ENCODE data around the gene TLN1.

Gene TLN1

DNA sequence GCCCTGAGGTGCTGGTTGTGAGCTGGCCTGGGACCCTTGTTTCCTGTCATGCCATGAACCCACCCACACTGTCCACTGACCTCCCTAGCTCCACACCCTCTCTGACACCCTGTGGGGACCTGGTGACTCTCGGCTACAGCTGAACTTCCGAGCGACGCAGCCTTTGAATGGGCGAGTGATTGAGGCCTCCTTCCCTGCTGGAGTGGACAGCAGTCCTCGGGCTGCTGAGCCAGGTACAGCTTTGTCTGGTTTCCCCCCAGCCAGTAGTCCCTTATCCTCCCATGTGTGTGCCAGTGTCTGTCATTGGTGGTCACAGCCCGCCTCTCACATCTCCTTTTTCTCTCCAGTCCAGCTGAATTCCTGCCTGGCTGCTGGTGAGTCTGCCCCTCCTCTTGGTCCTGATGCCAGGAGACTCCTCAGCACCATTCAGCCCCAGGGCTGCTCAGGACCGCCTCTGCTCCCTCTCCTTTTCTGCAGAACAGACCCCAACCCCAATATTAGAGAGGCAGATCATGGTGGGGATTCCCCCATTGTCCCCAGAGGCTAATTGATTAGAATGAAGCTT lies 52.1 kb downstream of the TLN1 start:
- no peaks in the 10 kb centered on the region for H3K36me3 ChIP-seq (ENCODE audit: control insufficient read depth in 2 of 2, insufficient read depth in 2 of 2, low read length in 2 of 2)
- no peak overlapping the region for H3K4me3 ChIP-seq (ENCODE audit: low read length in 2 of 2)
- no peak overlapping the region for H3K9ac ChIP-seq (ENCODE audit: low read depth in 1 of 2, low read length in 2 of 2)
- H3K27ac ChIP-seq (ENCODE audit: low read depth in 2 of 2, low read length in 2 of 2), result no peak overlapping the region
- H3K9me3 ChIP-seq (ENCODE audit: control insufficient read depth in 2 of 2, low read length in 2 of 2), result no peaks in the 10 kb centered on the region
- H3K4me1 ChIP-seq (ENCODE audit: control insufficient read depth in 2 of 2, insufficient read depth in 2 of 2, low read length in 2 of 2), result peaks cover 0 to 6% of the 10 kb centered on the region in 2 donors
- no peaks in the 10 kb centered on the region for H3K27me3 ChIP-seq (ENCODE audit: control insufficient read depth in 2 of 2, insufficient read depth in 2 of 2, low read length in 2 of 2)

DNA sequence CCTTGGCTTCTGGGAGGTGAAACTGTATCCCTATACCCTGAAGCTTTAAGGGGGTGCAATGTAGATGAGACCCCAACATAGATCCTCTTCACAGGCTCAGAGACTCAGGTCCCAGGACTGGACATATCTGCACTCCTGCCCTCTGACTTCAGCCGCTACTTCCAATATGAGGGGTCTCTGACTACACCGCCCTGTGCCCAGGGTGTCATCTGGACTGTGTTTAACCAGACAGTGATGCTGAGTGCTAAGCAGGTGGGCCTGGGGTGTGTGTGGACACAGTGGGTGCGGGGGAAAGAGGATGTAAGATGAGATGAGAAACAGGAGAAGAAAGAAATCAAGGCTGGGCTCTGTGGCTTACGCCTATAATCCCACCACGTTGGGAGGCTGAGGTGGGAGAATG lies 52.9 kb downstream of the TLN1 start:
- Histone ChIP-seq H3K4me3 (ENCODE audit: low read length in 2 of 2) (no peak overlapping the region), H3K4me1 (ENCODE audit: control insufficient read depth in 2 of 2, insufficient read depth in 2 of 2, low read length in 2 of 2) (peaks cover 0 to 6% of the 10 kb centered on the region in 2 donors), H3K9ac (ENCODE audit: low read depth in 1 of 2, low read length in 2 of 2) (no peak overlapping the region), H3K27me3 (ENCODE audit: control insufficient read depth in 2 of 2, insufficient read depth in 2 of 2, low read length in 2 of 2) (no peaks in the 10 kb centered on the region), H3K9me3 (ENCODE audit: control insufficient read depth in 2 of 2, low read length in 2 of 2) (no peaks in the 10 kb centered on the region), H3K27ac (ENCODE audit: low read depth in 2 of 2, low read length in 2 of 2) (no peak overlapping the region), H3K36me3 (ENCODE audit: control insufficient read depth in 2 of 2, insufficient read depth in 2 of 2, low read length in 2 of 2) (no peaks in the 10 kb centered on the region)

DNA sequence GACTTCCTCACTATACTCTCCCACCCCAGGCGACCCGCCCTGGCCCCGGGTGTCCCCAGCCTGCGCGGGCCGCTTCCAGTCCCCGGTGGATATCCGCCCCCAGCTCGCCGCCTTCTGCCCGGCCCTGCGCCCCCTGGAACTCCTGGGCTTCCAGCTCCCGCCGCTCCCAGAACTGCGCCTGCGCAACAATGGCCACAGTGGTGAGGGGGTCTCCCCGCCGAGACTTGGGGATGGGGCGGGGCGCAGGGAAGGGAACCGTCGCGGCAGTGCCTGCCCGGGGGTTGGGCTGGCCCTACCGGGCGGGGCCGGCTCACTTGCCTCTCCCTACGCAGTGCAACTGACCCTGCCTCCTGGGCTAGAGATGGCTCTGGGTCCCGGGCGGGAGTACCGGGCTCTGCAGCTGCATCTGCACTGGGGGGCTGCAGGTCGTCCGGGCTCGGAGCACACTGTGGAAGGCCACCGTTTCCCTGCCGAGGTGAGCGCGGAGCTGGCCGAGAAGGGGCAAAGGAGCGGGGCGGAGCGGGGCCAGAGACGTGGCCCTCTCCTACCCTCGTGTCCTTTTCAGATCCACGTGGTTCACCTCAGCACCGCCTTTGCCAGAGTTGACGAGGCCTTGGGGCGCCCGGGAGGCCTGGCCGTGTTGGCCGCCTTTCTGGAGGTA lies 56.1 kb downstream of the TLN1 start:
- no peaks in the 10 kb centered on the region for H3K9me3 ChIP-seq (ENCODE audit: control insufficient read depth in 2 of 2, low read length in 2 of 2)
- H3K9ac ChIP-seq (ENCODE audit: low read depth in 1 of 2, low read length in 2 of 2), result peak overlapping the region; percentile 45 to 47
- peak overlapping the region in 1 of 2 donors; percentile 16 for H3K27ac ChIP-seq (ENCODE audit: low read depth in 2 of 2, low read length in 2 of 2)

DNA sequence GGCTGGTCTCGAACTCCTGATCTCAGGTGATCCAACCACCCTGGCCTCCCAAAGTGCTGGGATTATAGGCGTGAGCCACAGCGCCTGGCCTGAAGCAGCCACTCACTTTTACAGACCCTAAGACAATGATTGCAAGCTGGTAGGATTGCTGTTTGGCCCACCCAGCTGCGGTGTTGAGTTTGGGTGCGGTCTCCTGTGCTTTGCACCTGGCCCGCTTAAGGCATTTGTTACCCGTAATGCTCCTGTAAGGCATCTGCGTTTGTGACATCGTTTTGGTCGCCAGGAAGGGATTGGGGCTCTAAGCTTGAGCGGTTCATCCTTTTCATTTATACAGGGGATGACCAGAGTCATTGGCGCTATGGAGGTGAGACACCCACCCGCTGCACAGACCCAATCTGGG lies 56.8 kb downstream of the TLN1 start:
- H3K36me3 ChIP-seq (ENCODE audit: control insufficient read depth in 2 of 2, insufficient read depth in 2 of 2, low read length in 2 of 2), result no peaks in the 10 kb centered on the region
- H3K27ac ChIP-seq (ENCODE audit: low read depth in 2 of 2, low read length in 2 of 2), result peak overlapping the region in 1 of 2 donors; percentile 16
- no peaks in the 10 kb centered on the region for H3K27me3 ChIP-seq (ENCODE audit: control insufficient read depth in 2 of 2, insufficient read depth in 2 of 2, low read length in 2 of 2)
- H3K9me3 ChIP-seq (ENCODE audit: control insufficient read depth in 2 of 2, low read length in 2 of 2), result no peaks in the 10 kb centered on the region
- H3K4me3 ChIP-seq (ENCODE audit: low read length in 2 of 2), result peak overlapping the region; percentile 60 to 62
- H3K4me1 ChIP-seq (ENCODE audit: control insufficient read depth in 2 of 2, insufficient read depth in 2 of 2, low read length in 2 of 2), result peaks cover 4 to 6% of the 10 kb centered on the region in 2 donors
- peak overlapping the region in 1 of 2 donors; percentile 45 for H3K9ac ChIP-seq (ENCODE audit: low read depth in 1 of 2, low read length in 2 of 2)

More for the DNA sequence above, 56.1 kb downstream of the TLN1 start:
- peaks cover 2 to 6% of the 10 kb centered on the region in 2 donors for H3K4me1 ChIP-seq (ENCODE audit: control insufficient read depth in 2 of 2, insufficient read depth in 2 of 2, low read length in 2 of 2)
- no peaks in the 10 kb centered on the region for H3K36me3 ChIP-seq (ENCODE audit: control insufficient read depth in 2 of 2, insufficient read depth in 2 of 2, low read length in 2 of 2)
- peak overlapping the region; percentile 60 to 62 for H3K4me3 ChIP-seq (ENCODE audit: low read length in 2 of 2)
- H3K27me3 ChIP-seq (ENCODE audit: control insufficient read depth in 2 of 2, insufficient read depth in 2 of 2, low read length in 2 of 2), result no peaks in the 10 kb centered on the region

DNA sequence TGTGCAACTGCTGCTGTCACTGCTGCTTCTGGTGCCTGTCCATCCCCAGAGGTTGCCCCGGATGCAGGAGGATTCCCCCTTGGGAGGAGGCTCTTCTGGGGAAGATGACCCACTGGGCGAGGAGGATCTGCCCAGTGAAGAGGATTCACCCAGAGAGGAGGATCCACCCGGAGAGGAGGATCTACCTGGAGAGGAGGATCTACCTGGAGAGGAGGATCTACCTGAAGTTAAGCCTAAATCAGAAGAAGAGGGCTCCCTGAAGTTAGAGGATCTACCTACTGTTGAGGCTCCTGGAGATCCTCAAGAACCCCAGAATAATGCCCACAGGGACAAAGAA lies 58.0 kb downstream of the TLN1 start:
- no peak overlapping the region for H3K9ac ChIP-seq (ENCODE audit: low read depth in 1 of 2, low read length in 2 of 2)
- H3K4me1 ChIP-seq (ENCODE audit: control insufficient read depth in 2 of 2, insufficient read depth in 2 of 2, low read length in 2 of 2), result peaks cover 8 to 14% of the 10 kb centered on the region in 2 donors
- no peaks in the 10 kb centered on the region for H3K36me3 ChIP-seq (ENCODE audit: control insufficient read depth in 2 of 2, insufficient read depth in 2 of 2, low read length in 2 of 2)
- H3K4me3 ChIP-seq (ENCODE audit: low read length in 2 of 2), result no peak overlapping the region
- no peaks in the 10 kb centered on the region for H3K9me3 ChIP-seq (ENCODE audit: control insufficient read depth in 2 of 2, low read length in 2 of 2)
- H3K27ac ChIP-seq (ENCODE audit: low read depth in 2 of 2, low read length in 2 of 2), result no peak overlapping the region
- H3K27me3 ChIP-seq (ENCODE audit: control insufficient read depth in 2 of 2, insufficient read depth in 2 of 2, low read length in 2 of 2), result no peaks in the 10 kb centered on the region

DNA sequence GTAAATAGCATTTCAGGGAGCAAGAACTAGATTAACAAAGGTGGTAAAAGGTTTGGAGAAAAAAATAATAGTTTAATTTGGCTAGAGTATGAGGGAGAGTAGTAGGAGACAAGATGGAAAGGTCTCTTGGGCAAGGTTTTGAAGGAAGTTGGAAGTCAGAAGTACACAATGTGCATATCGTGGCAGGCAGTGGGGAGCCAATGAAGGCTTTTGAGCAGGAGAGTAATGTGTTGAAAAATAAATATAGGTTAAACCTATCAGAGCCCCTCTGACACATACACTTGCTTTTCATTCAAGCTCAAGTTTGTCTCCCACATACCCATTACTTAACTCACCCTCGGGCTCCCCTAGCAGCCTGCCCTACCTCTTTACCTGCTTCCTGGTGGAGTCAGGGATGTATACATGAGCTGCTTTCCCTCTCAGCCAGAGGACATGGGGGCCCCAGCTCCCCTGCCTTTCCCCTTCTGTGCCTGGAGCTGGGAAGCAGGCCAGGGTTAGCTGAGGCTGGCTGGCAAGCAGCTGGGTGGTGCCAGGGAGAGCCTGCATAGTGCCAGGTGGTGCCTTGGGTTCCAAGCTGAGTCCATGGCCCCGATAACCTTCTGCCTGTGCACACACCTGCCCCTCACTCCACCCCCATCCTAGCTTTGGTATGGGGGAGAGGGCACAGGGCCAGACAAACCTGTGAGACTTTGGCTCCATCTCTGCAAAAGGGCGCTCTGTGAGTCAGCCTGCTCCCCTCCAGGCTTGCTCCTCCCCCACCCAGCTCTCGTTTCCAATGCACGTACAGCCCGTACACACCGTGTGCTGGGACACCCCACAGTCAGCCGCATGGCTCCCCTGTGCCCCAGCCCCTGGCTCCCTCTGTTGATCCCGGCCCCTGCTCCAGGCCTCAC lies 58.6 kb downstream of the TLN1 start, which contains the start of gene CA9:
Gene CA9, plus strand, starts transcription at position 797 of the 893 bp plus-strand sequence. Its CDS starts 32 bp downstream, at position 829.
- no peak within 1 kb of the TSS for H3K27ac ChIP-seq (ENCODE audit: low read depth in 2 of 2, low read length in 2 of 2)
- H3K4me1 ChIP-seq (ENCODE audit: control insufficient read depth in 2 of 2, insufficient read depth in 2 of 2, low read length in 2 of 2), result peaks cover 13 to 19% of the 10 kb centered on the region in 2 donors
- no peak within 1 kb of the TSS for H3K4me3 ChIP-seq (ENCODE audit: low read length in 2 of 2)
- H3K27me3 ChIP-seq (ENCODE audit: control insufficient read depth in 2 of 2, insufficient read depth in 2 of 2, low read length in 2 of 2), result no peaks in the 10 kb centered on the region
- H3K9ac ChIP-seq (ENCODE audit: low read depth in 1 of 2, low read length in 2 of 2), result no peak within 1 kb of the TSS
- H3K9me3 ChIP-seq (ENCODE audit: control insufficient read depth in 2 of 2, low read length in 2 of 2), result no peaks in the 10 kb centered on the region
- H3K36me3 ChIP-seq (ENCODE audit: control insufficient read depth in 2 of 2, insufficient read depth in 2 of 2, low read length in 2 of 2), result no peaks in the 10 kb centered on the region

DNA sequence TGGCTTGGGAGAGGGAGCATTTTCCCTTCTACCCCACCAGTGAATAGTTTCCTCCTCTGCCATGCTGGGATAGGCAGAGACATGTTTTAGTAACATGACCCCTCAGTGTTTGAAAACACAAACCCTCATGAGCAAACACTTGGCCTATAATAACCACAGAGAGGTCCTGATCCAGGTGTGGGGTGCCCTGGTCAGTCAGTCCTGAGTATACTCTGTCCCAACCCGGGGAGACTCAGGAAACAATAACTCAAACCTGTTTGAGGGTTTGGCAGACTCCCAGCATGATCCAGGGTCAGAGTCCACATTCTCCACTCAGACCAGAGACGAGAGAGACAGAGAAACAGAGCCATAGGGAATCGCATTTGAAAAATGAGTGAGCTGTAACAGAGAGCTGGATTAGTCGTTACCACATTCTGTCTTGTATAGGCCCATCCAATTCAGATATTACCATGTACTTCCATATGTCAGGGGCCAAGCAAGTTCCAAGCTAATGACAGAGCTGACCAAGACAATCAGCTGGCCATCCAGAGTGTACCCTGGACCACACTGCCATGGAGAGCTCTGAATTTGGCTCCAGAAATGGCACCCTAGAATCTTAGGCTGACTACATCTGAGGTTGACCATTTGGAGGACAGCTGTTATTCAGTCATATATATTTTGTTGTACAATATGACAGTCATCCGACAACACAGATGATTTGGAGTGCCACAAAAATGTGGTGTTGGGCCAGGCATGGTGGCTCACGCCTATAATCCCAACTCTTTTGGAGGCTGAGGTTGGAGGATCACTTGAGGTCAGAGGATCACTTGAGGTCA lies 62.5 kb downstream of the TLN1 start:
- H3K9ac ChIP-seq (ENCODE audit: low read depth in 1 of 2, low read length in 2 of 2), result peak overlapping the region in 1 of 2 donors; percentile 31
- H3K36me3 ChIP-seq (ENCODE audit: control insufficient read depth in 2 of 2, insufficient read depth in 2 of 2, low read length in 2 of 2), result no peaks in the 10 kb centered on the region
- no peaks in the 10 kb centered on the region for H3K27me3 ChIP-seq (ENCODE audit: control insufficient read depth in 2 of 2, insufficient read depth in 2 of 2, low read length in 2 of 2)
- H3K9me3 ChIP-seq (ENCODE audit: control insufficient read depth in 2 of 2, low read length in 2 of 2), result no peaks in the 10 kb centered on the region
- H3K4me1 ChIP-seq (ENCODE audit: control insufficient read depth in 2 of 2, insufficient read depth in 2 of 2, low read length in 2 of 2), result peaks cover 17 to 27% of the 10 kb centered on the region in 2 donors
- H3K4me3 ChIP-seq (ENCODE audit: low read length in 2 of 2), result peak overlapping the region in 1 of 2 donors; percentile 1
- H3K27ac ChIP-seq (ENCODE audit: low read depth in 2 of 2, low read length in 2 of 2), result peak overlapping the region; percentile 84 to 91

DNA sequence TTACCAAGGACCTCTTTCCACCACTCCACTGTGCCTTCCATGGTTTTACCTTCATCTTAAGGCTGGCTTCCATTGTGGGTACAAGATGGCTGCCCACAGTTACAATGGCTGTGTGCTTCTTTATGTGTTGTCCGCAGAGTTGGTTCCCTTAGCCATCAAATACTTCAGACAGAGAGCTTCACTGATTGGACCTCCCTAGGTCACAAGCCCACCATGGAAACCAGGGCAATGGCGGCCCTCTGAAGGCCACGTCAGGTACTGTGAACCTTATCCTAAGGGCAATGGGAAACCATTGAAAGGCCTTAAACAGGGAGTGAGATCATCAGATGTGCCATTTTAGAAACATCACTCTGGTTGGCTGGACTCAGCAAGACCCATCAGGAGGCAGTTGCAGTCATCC lies 64.1 kb downstream of the TLN1 start:
- no peak overlapping the region for H3K9ac ChIP-seq (ENCODE audit: low read depth in 1 of 2, low read length in 2 of 2)
- no peaks in the 10 kb centered on the region for H3K36me3 ChIP-seq (ENCODE audit: control insufficient read depth in 2 of 2, insufficient read depth in 2 of 2, low read length in 2 of 2)
- no peak overlapping the region for H3K27ac ChIP-seq (ENCODE audit: low read depth in 2 of 2, low read length in 2 of 2)
- H3K4me1 ChIP-seq (ENCODE audit: control insufficient read depth in 2 of 2, insufficient read depth in 2 of 2, low read length in 2 of 2), result peaks cover 17 to 30% of the 10 kb centered on the region in 2 donors
- H3K27me3 ChIP-seq (ENCODE audit: control insufficient read depth in 2 of 2, insufficient read depth in 2 of 2, low read length in 2 of 2), result no peaks in the 10 kb centered on the region
- no peak overlapping the region for H3K4me3 ChIP-seq (ENCODE audit: low read length in 2 of 2)
- no peaks in the 10 kb centered on the region for H3K9me3 ChIP-seq (ENCODE audit: control insufficient read depth in 2 of 2, low read length in 2 of 2)

DNA sequence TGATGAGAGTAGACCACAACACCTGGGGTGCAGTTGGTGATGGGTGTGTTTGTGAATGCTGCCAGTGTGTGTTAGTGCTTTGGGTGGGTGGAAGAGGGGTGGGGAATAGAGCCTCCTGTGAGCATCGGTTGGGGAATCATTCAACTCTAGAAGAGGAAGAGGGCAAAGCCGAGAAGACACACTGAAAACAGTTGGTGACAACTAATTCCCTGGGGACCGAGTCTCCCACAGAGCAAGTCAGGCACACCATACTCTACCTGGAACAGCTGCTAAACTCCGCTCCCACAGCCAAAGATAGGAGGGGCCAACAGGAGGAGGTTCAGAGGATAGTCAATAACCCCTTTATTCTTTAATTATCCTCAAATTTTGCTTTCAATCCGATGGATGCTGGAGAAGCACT lies 65.4 kb downstream of the TLN1 start:
- peaks cover 24 to 37% of the 10 kb centered on the region in 2 donors for H3K4me1 ChIP-seq (ENCODE audit: control insufficient read depth in 2 of 2, insufficient read depth in 2 of 2, low read length in 2 of 2)

More for the DNA sequence above, 65.4 kb downstream of the TLN1 start:
- Histone ChIP-seq H3K9me3 (ENCODE audit: control insufficient read depth in 2 of 2, low read length in 2 of 2) (no peaks in the 10 kb centered on the region), H3K4me3 (ENCODE audit: low read length in 2 of 2) (no peak overlapping the region), H3K27ac (ENCODE audit: low read depth in 2 of 2, low read length in 2 of 2) (no peak overlapping the region), H3K9ac (ENCODE audit: low read depth in 1 of 2, low read length in 2 of 2) (no peak overlapping the region), H3K36me3 (ENCODE audit: control insufficient read depth in 2 of 2, insufficient read depth in 2 of 2, low read length in 2 of 2) (peaks cover 0 to 4% of the 10 kb centered on the region in 2 donors), H3K27me3 (ENCODE audit: control insufficient read depth in 2 of 2, insufficient read depth in 2 of 2, low read length in 2 of 2) (no peaks in the 10 kb centered on the region)
